IPS DF 4.7 (cell line): ENCODE data around the gene MYCL.

ENCODE experiments used
- DNase-seq: peaks from one replicate; pipeline ENCODE4 v3.0.0-alpha.2; 2013; ENCODE audit warnings: low spot score; ENCODE audit errors: extremely low read depth

MYCL gene

DNA sequence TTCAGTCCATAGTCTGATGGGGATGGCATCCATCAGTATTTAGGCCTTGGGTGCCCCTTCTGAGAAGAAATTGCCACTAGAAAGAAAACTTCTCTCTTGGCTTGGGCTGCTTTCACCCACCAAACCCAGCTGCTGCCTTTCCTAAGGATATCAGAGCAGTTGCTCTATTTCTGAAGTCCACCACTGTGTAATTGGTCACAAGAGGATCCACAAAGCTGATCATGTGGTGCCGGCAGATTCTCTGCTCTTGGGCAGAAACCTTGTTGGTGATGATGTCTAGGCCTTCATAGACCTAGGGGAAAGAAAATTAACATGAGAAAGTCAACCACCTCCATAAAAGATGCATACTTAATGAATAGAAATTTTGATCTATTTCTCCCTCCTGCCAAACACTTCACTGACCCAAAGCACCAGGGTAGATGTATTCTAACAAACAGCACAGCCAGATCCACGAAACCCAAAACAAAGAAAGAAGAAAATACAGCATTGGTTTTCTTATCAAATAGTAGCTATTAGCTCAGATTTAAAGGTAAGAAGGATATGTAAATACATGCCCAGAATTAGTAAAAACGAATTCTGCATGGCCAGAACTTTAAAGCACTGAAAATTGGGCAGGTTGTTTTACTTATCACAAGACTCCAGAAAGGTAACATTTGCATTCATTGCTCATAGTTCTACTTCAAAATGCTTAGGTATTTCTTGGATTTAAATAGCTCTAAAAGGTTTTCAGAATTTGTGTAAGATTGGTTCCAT lies 44.4 kb downstream of the MYCL start:
- DNase-seq: no peak

- DNase-seq: no peak
These were observed 47.0 kb downstream of the MYCL start for GRCh38 chr1:39854738-39855137.

GRCh38 chr1:39854314-39854713 lies 47.4 kb downstream of the MYCL start:
- no peak for DNase-seq

DNA sequence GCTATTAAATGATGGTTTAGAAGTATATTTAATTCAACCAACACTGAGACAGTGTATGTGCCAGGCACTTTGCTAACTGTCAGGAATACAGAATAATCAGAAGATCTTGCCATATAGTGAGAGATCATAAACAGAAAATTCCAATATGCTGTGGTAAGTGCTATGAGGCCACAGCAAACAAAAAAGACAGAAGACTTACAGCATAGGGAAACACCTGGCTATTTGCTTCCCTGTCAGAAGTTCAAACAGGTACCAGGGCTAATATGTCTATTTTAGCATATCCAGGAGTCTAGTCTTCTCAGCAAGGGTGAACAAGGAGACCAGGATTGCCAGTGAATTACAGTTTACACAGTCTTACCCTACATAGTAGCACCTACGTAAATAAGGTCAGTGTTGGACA lies 48.8 kb downstream of the MYCL start:
- no peak for DNase-seq

- DNase-seq: no peak
These were observed 49.4 kb downstream of the MYCL start for GRCh38 chr1:39852214-39852791.

DNA sequence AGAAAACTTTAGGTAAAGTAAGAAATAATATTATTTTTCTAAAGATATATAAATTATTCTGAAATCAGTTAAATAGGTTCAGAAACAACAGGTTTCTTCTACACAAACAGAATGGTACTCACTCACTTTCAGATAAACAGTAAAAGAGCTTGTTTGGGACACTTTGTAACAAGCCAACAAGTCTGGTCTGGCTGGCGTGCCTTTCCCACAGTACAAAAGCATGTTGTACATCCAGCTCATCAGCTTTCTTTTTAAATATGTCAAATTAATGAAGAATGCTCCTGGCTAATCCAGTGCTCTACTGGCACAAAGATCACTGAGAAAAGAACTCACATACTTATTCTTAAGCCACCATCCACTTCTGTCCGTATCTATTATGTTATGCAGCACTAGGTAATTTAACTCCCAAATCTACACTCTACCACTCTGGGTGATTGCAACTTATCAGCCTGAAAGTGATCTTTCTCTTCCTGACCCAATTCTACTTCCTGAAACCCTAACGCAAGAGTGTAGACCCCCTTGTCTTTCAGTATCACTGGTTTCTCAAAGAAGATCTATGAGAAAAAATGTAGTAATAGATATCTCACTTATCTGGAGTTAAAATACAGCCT lies 51.0 kb downstream of the MYCL start:
- no peak for DNase-seq

DNA sequence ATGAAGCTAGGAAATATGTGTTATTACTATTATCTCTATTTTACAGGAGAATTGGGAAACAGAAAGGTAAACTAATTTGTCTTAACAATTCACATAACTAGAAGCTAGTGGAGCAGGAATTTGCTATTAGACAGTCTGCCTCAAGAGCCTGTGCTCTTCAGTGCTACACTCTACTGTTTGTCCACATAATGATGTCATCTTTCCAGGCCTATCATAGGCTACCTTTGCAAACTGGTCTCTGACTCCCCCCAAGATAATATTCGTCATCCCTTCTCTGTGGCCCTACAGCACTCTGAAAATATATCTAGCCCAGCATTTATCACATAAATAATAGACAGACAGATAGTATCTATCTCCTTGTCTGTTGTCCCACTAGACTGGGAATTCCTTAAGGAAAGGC lies 52.5 kb downstream of the MYCL start:
- DNase-seq: no peak

GRCh38 chr1:39847940-39848339 lies 53.8 kb downstream of the MYCL start:
- DNase-seq: no peak

DNA sequence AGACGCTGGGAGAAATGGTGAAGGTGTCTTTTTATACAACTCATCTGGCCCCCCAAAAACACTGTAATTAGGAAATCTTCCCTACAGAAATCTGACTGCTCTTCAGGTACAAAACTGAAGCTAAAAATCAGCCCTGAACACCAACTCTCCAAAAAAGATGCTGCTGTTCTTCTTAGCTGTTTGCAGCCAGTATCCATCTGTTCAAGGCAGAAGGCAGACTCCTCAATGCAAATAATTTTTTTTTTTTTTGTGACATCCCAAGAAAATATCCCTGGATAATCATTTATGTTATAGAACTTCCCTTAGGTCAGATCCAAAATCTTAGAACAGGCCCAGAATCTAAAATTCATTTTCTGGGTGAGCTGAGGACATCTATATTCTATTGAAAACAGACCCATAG lies 54.9 kb downstream of the MYCL start:
- DNase-seq: no peak

- no peak for DNase-seq
These were observed 55.8 kb downstream of the MYCL start for GRCh38 chr1:39845569-39846566.
